Measurements from ENCODE around the gene HSD17B8.

GRCh38 chr6:33213989-33214335 is 9.5 kb downstream of the HSD17B8 start:
- TF ChIP-seq POLR2AphosphoS5 (IDR thresholded peaks at IDR 0.05; ENCODE audit: borderline replicate concordance, low read depth, low read length) (no peak), EZH2 (IDR thresholded peaks at IDR 0.05) (no peak), FOXP2 (optimal IDR thresholded peaks at IDR 0.05; ENCODE audit: control extremely low read depth, extremely low read length, insufficient read depth) (no peak)

Data from SK-N-MC (cell line).